Neural crest cell (in vitro differentiated cells): ENCODE measurements around the gene DNM3. TPM values are rescaled to one million over a fixed set of nuclear protein-coding genes. Genes with fewer than 3 reads are reported as not detected.

Source experiments
- DNase-seq: peaks from one replicate; pipeline ENCODE4 v3.0.0; 2021; ENCODE audit warnings: low read depth, mixed read lengths, low spot score
- H3K27ac Mint-ChIP-seq: one replicate; pipeline ENCODE4 v1.8.0; 2021; ENCODE audit warnings: mild to moderate bottlenecking, mixed read lengths; ENCODE audit not compliant: unreplicated experiment
- H3K27me3 Mint-ChIP-seq: 2 replicates; pipeline ENCODE4 v1.8.0; 2021; ENCODE audit warnings: low read depth, mild to moderate bottlenecking, mixed read lengths
- H3K36me3 Mint-ChIP-seq: 2 replicates; pipeline ENCODE4 v1.8.0; 2021; ENCODE audit warnings: low read depth, mild to moderate bottlenecking, mixed read lengths
- H3K4me1 Mint-ChIP-seq: 2 replicates; pipeline ENCODE4 v1.8.0; 2021; ENCODE audit warnings: mixed read lengths
- H3K4me3 Mint-ChIP-seq: one replicate; pipeline ENCODE4 v1.8.0; 2021; ENCODE audit warnings: mild to moderate bottlenecking, mixed read lengths
- H3K9me3 Mint-ChIP-seq: 2 replicates; pipeline ENCODE4 v1.8.0; 2021; ENCODE audit warnings: mixed read lengths
- CTCF ChIP-seq: fragments of 200-600 bp; sonication (generic); conservative IDR thresholded peaks from 2 replicates; pipeline ENCODE4 v1.5.0; 2021; ENCODE audit warnings: antibody characterized with exemption, mild to moderate bottlenecking
- total RNA-seq: library from RNA; stranded (reverse); gene quantifications from 2 replicates; pipeline ENCODE4 v1.2.1, GENCODE V29; 2021

DNM3 gene
- total RNA-seq, 1 donor from 2014 or later = 3.5 TPM

GRCh38 chr1:171834821-171835220 is 6.5 kb upstream of the DNM3 start:
- TF ChIP-seq CTCF = no peak
- Mint-ChIP-seq H3K4me1 (peaks cover 6% of the 10 kb centered on the region), H3K27ac (no peak overlapping the region), H3K27me3 (peaks cover 3% of the 10 kb centered on the region), H3K9me3 (no peaks in the 10 kb centered on the region), H3K36me3 (peaks cover 2% of the 10 kb centered on the region), H3K4me3 (no peak overlapping the region)
- no peak for DNase-seq

GRCh38 chr1:171835891-171836290 is 5.4 kb upstream of the DNM3 start:
- H3K4me3 Mint-ChIP-seq = no peak overlapping the region
- H3K36me3 Mint-ChIP-seq = no peaks in the 10 kb centered on the region
- H3K9me3 Mint-ChIP-seq = no peaks in the 10 kb centered on the region
- H3K27ac Mint-ChIP-seq = no peak overlapping the region
- H3K27me3 Mint-ChIP-seq = peaks cover 9% of the 10 kb centered on the region
- no peak for TF ChIP-seq CTCF
- H3K4me1 Mint-ChIP-seq = peaks cover 11% of the 10 kb centered on the region
- no peak for DNase-seq

GRCh38 chr1:171841931-171842761 is 848 bp downstream of the DNM3 start:
- peaks cover 31% of the 10 kb centered on the region for H3K27me3 Mint-ChIP-seq
- H3K27ac Mint-ChIP-seq = no peak overlapping the region
- DNase-seq = peak; percentile 18

GRCh38 chr1:171844381-171844780 is 3.1 kb downstream of the DNM3 start:
- peaks cover 28% of the 10 kb centered on the region for H3K27me3 Mint-ChIP-seq

More at GRCh38 chr1:171841931-171842761, 848 bp downstream of the DNM3 start:
- Mint-ChIP-seq H3K9me3 (no peaks in the 10 kb centered on the region), H3K4me3 (peak overlapping the region; percentile 94), H3K4me1 (peaks cover 19% of the 10 kb centered on the region), H3K36me3 (no peaks in the 10 kb centered on the region)
- TF ChIP-seq CTCF = no peak

GRCh38 chr1:171845998-171846397 is 4.7 kb downstream of the DNM3 start:
- Mint-ChIP-seq H3K36me3 (no peaks in the 10 kb centered on the region), H3K9me3 (no peaks in the 10 kb centered on the region), H3K27ac (no peak overlapping the region), H3K4me1 (peaks cover 17% of the 10 kb centered on the region), H3K4me3 (no peak overlapping the region), H3K27me3 (peaks cover 21% of the 10 kb centered on the region)
- no peak for DNase-seq
- TF ChIP-seq CTCF = no peak

More at GRCh38 chr1:171844381-171844780, 3.1 kb downstream of the DNM3 start:
- no peaks in the 10 kb centered on the region for H3K9me3 Mint-ChIP-seq
- no peak for TF ChIP-seq CTCF
- H3K27ac Mint-ChIP-seq = no peak overlapping the region
- peaks cover 23% of the 10 kb centered on the region for H3K4me1 Mint-ChIP-seq
- no peak for DNase-seq
- no peaks in the 10 kb centered on the region for H3K36me3 Mint-ChIP-seq
- peak overlapping the region; percentile 29 for H3K4me3 Mint-ChIP-seq
